NCI-H1694 (cell line): ENCODE data around the gene TSSK3.

Experiments
- DNase-seq: peaks from one replicate; lab custom pipeline; 2025; lab: John Stamatoyannopoulos, UW

TSSK3 gene

GRCh38 chr1:32400876-32401631, 38.7 kb downstream of the TSSK3 start:
- peak; percentile 68 for DNase-seq

DNA sequence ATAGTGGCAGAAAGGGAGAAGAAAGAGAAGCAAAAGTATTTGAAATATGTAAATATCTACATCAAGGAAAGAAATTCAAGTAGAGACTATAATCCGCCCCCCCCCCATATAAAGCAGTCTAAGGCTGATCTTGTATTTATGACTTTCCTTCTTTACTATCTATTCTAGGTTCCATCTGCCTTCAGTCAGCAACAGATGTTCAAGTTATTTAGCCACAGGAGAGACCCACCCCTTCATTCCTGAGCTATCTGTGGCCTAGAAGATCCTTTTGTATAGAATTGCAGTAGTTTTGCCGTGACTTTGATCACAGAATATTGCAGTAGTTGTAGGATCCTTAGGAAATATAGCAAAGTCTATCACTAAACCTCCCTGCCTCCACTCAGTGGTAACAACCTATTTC, 42.6 kb downstream of the TSSK3 start:
- DNase-seq = no peak

- DNase-seq = no peak
These were observed 43.5 kb downstream of the TSSK3 start for GRCh38 chr1:32405672-32406467.

- no peak for DNase-seq
These were observed 44.3 kb downstream of the TSSK3 start for GRCh38 chr1:32406629-32407111.

GRCh38 chr1:32411261-32411660, 48.9 kb downstream of the TSSK3 start:
- DNase-seq = no peak

- peak; percentile 94 for DNase-seq
These were observed 51.3 kb downstream of the TSSK3 start for GRCh38 chr1:32413507-32414185.
